ENCODE data around the gene SRGAP3. TPM values are rescaled to one million over a fixed set of nuclear protein-coding genes. Genes with fewer than 3 reads are reported as not detected.

SRGAP3 gene
- total RNA-seq (1 to 10 TPM; 2.8 to 3.2 TPM), total RNA-seq (0.09 to 9.3 (median 2.3) reads per million in 172 experiments)
- polyA plus RNA-seq (2013, experiment 1 of 2) = 1.6 TPM
- 2.1 TPM for polyA plus RNA-seq (2013, experiment 2 of 2)

GRCh38 chr3:9249273-9250192 lies at the start of gene SRGAP3:
Gene SRGAP3 (minus strand): TSS chr3:9249646. CDS start chr3:9248951, 695 bp downstream.
- Mint-ChIP-seq H3K4me1 (ENCODE audit: low read depth) (peaks cover 26% of the 10 kb centered on the region), H3K36me3 (ENCODE audit: low read depth) (no peaks in the 10 kb centered on the region), H3K27me3 (peaks cover 12% of the 10 kb centered on the region), H3K27ac (peak within 1 kb of the TSS; percentile 52), H3K9me3 (no peaks in the 10 kb centered on the region), H3K4me3 (peak within 1 kb of the TSS; percentile 87)
- intact Hi-C loops (cut with DNase I, micrococcal nuclease) = loop anchor here in 1 of 2 experiments (2.0 kb wide), 1 partner anchor 285 kb away; no protein-coding TSS in a partner anchor
- CTCF ChIA-PET = interaction anchor here (1.7 kb wide), 1 partner anchor 53 kb away, joined by 4 read pairs; no protein-coding TSS in a partner anchor
- Histone ChIP-seq H3K27ac (ENCODE audit: low read depth in 1 of 2, low read length in 2 of 2) (no peak within 1 kb of the TSS), H3K9me3 (ENCODE audit: control insufficient read depth in 1 of 2, insufficient read depth in 1 of 2, low read length in 2 of 2) (no peaks in the 10 kb centered on the region), H3K4me3 (ENCODE audit: low read length) (peak within 1 kb of the TSS; percentile 62), H3K36me3 (ENCODE audit: insufficient read depth, low read length) (no peaks in the 10 kb centered on the region), H3K4me1 (ENCODE audit: insufficient read depth, low read length) (peaks cover 29% of the 10 kb centered on the region), H3K27me3 (ENCODE audit: control insufficient read depth in 1 of 2, insufficient read depth in 2 of 2, low read length in 2 of 2) (no peaks in the 10 kb centered on the region)
- peak; percentile 98 for ATAC-seq (ENCODE audit: poor library complexity)
- peak; percentile 48 to 90 (median 73) for DNase-seq
- POLR2A ChIA-PET = interaction anchor here (0.7 to 1.6 kb wide), 3 partner anchors 81 to 147 kb away, joined by 3 to 7 read pairs (median 6); partner anchors contain the start of genes SETD5 and THUMPD3
- TF ChIP-seq CTCF (IDR thresholded peaks at IDR 0.05) = peak; percentile 36

- Histone ChIP-seq H3K27ac (ENCODE audit: low read depth in 1 of 2, low read length in 2 of 2) (no peak overlapping the region), H3K9me3 (ENCODE audit: control insufficient read depth in 1 of 2, insufficient read depth in 1 of 2, low read length in 2 of 2) (no peaks in the 10 kb centered on the region), H3K36me3 (ENCODE audit: insufficient read depth, low read length) (no peaks in the 10 kb centered on the region), H3K4me1 (ENCODE audit: insufficient read depth, low read length) (peaks cover 6% of the 10 kb centered on the region), H3K27me3 (ENCODE audit: control insufficient read depth in 1 of 2, insufficient read depth in 2 of 2, low read length in 2 of 2) (no peaks in the 10 kb centered on the region), H3K4me3 (ENCODE audit: low read length) (no peak overlapping the region)
- no peak for DNase-seq
- no peak for ATAC-seq (ENCODE audit: poor library complexity)
- no peaks in the 10 kb centered on the region for H3K36me3 Mint-ChIP-seq (ENCODE audit: low read depth)
- no peak overlapping the region for H3K4me3 Mint-ChIP-seq
- CTCF ChIA-PET = no interaction called here
- no peak for TF ChIP-seq CTCF (IDR thresholded peaks at IDR 0.05)
- no peaks in the 10 kb centered on the region for H3K4me1 Mint-ChIP-seq (ENCODE audit: low read depth)
- peaks cover 36% of the 10 kb centered on the region for H3K27me3 Mint-ChIP-seq
- no peaks in the 10 kb centered on the region for H3K9me3 Mint-ChIP-seq
- no peak overlapping the region for H3K27ac Mint-ChIP-seq
- POLR2A ChIA-PET = no interaction called here
- intact Hi-C loops (cut with DNase I, micrococcal nuclease) = no loop called here
These were observed 48.8 kb upstream of the SRGAP3 start for GRCh38 chr3:9298236-9298635.

GRCh38 chr3:9296241-9296640 lies 46.8 kb upstream of the SRGAP3 start:
- intact Hi-C loops (cut with DNase I, micrococcal nuclease) = no loop called here

More at GRCh38 chr3:9296241-9296640, 46.8 kb upstream of the SRGAP3 start:
- Mint-ChIP-seq H3K27ac (no peak overlapping the region), H3K27me3 (peaks cover 36% of the 10 kb centered on the region), H3K4me1 (ENCODE audit: low read depth) (no peaks in the 10 kb centered on the region), H3K4me3 (no peak overlapping the region), H3K36me3 (ENCODE audit: low read depth) (no peaks in the 10 kb centered on the region), H3K9me3 (no peaks in the 10 kb centered on the region)
- no peaks in the 10 kb centered on the region for H3K9me3 ChIP-seq (ENCODE audit: control insufficient read depth in 1 of 2, insufficient read depth in 1 of 2, low read length in 2 of 2)
- POLR2A ChIA-PET = no interaction called here
- no peaks in the 10 kb centered on the region for H3K4me1 ChIP-seq (ENCODE audit: insufficient read depth, low read length)
- H3K27me3 ChIP-seq (ENCODE audit: control insufficient read depth in 1 of 2, insufficient read depth in 2 of 2, low read length in 2 of 2) = no peaks in the 10 kb centered on the region
- H3K27ac ChIP-seq (ENCODE audit: low read depth in 1 of 2, low read length in 2 of 2) = no peak overlapping the region
- DNase-seq = no peak
- CTCF ChIA-PET = no interaction called here
- no peaks in the 10 kb centered on the region for H3K36me3 ChIP-seq (ENCODE audit: insufficient read depth, low read length)
- ATAC-seq (ENCODE audit: poor library complexity) = no peak
- no peak overlapping the region for H3K4me3 ChIP-seq (ENCODE audit: low read length)
- no peak for TF ChIP-seq CTCF (IDR thresholded peaks at IDR 0.05)
